ENCODE results near the gene RGR.

- TF ChIP-seq CTCF (IDR thresholded peaks at IDR 0.05) (no peak), POLR2A (IDR thresholded peaks at IDR 0.05) (no peak)
These were observed 47.2 kb upstream of the RGR start for GRCh38 chr10:84197643-84198042.

Data from body of pancreas (tissue), 4 donors.